Measurements from ENCODE around the gene CA6. TPM values are rescaled to one million over a fixed set of nuclear protein-coding genes. Genes with fewer than 3 reads are reported as not detected.
"Not testable (repeated sequence)": the region's sequence is repeated elsewhere in the genome, so short reads cannot be mapped to it uniquely, and the experiment has no call there.

CA6 gene
- total RNA-seq, 1 donor from 2014 or later = not detected

- Mint-ChIP-seq H3K4me3 (ENCODE audit: low read depth) (no peak overlapping the region), H3K27me3 (peaks cover 6% of the 10 kb centered on the region), H3K27ac (no peak overlapping the region), H3K36me3 (ENCODE audit: insufficient read depth) (peaks cover 3% of the 10 kb centered on the region), H3K9me3 (ENCODE audit: low read depth) (peaks cover 8% of the 10 kb centered on the region), H3K4me1 (ENCODE audit: low read depth) (peaks cover 14% of the 10 kb centered on the region)
- no peak for DNase-seq (ENCODE audit: low spot score, unreplicated experiment)
- no peak for TF ChIP-seq CTCF (IDR thresholded peaks at IDR 0.05; ENCODE audit: unreplicated experiment)
These were observed 34.8 kb upstream of the CA6 start for GRCh38 chr1:8910914-8911313.

- Mint-ChIP-seq H3K4me1 (ENCODE audit: low read depth) (peaks cover 14% of the 10 kb centered on the region), H3K27me3 (peaks cover 6% of the 10 kb centered on the region), H3K36me3 (ENCODE audit: insufficient read depth) (peaks cover 3% of the 10 kb centered on the region), H3K27ac (no peak overlapping the region), H3K9me3 (ENCODE audit: low read depth) (peaks cover 8% of the 10 kb centered on the region), H3K4me3 (ENCODE audit: low read depth) (no peak overlapping the region)
- TF ChIP-seq CTCF (IDR thresholded peaks at IDR 0.05; ENCODE audit: unreplicated experiment) = no peak
- no peak for DNase-seq (ENCODE audit: low spot score, unreplicated experiment)
These were observed 34.0 kb upstream of the CA6 start for GRCh38 chr1:8911416-8912309.

GRCh38 chr1:8913457-8913856 is 32.2 kb upstream of the CA6 start:
- H3K4me1 Mint-ChIP-seq (ENCODE audit: low read depth) = peaks cover 15% of the 10 kb centered on the region
- TF ChIP-seq CTCF (IDR thresholded peaks at IDR 0.05; ENCODE audit: unreplicated experiment) = no peak
- H3K27ac Mint-ChIP-seq = peak overlapping the region; percentile 1
- peaks cover 3% of the 10 kb centered on the region for H3K36me3 Mint-ChIP-seq (ENCODE audit: insufficient read depth)
- no peak overlapping the region for H3K4me3 Mint-ChIP-seq (ENCODE audit: low read depth)
- H3K27me3 Mint-ChIP-seq = peaks cover 6% of the 10 kb centered on the region
- peaks cover 8% of the 10 kb centered on the region for H3K9me3 Mint-ChIP-seq (ENCODE audit: low read depth)
- DNase-seq (ENCODE audit: low spot score, unreplicated experiment) = no peak

GRCh38 chr1:8914466-8914865 is 31.2 kb upstream of the CA6 start:
- no peak for TF ChIP-seq CTCF (IDR thresholded peaks at IDR 0.05; ENCODE audit: unreplicated experiment)
- peaks cover 6% of the 10 kb centered on the region for H3K27me3 Mint-ChIP-seq
- peaks cover 8% of the 10 kb centered on the region for H3K9me3 Mint-ChIP-seq (ENCODE audit: low read depth)
- no peak overlapping the region for H3K27ac Mint-ChIP-seq
- H3K4me1 Mint-ChIP-seq (ENCODE audit: low read depth) = peaks cover 15% of the 10 kb centered on the region
- H3K4me3 Mint-ChIP-seq (ENCODE audit: low read depth) = no peak overlapping the region
- DNase-seq (ENCODE audit: low spot score, unreplicated experiment) = no peak
- H3K36me3 Mint-ChIP-seq (ENCODE audit: insufficient read depth) = peaks cover 3% of the 10 kb centered on the region

- Mint-ChIP-seq H3K36me3 (ENCODE audit: insufficient read depth) (no peaks in the 10 kb centered on the region), H3K4me3 (ENCODE audit: low read depth) (no peak overlapping the region), H3K27ac (no peak overlapping the region), H3K4me1 (ENCODE audit: low read depth) (peaks cover 15% of the 10 kb centered on the region), H3K27me3 (peaks cover 6% of the 10 kb centered on the region), H3K9me3 (ENCODE audit: low read depth) (peaks cover 3% of the 10 kb centered on the region)
- no peak for TF ChIP-seq CTCF (IDR thresholded peaks at IDR 0.05; ENCODE audit: unreplicated experiment)
- no peak for DNase-seq (ENCODE audit: low spot score, unreplicated experiment)
These were observed 30.2 kb upstream of the CA6 start for GRCh38 chr1:8915446-8915845.

- H3K36me3 Mint-ChIP-seq (ENCODE audit: insufficient read depth); H3K4me3 Mint-ChIP-seq (ENCODE audit: low read depth); H3K27ac Mint-ChIP-seq; H3K9me3 Mint-ChIP-seq (ENCODE audit: low read depth); DNase-seq (ENCODE audit: low spot score, unreplicated experiment): not testable (repeated sequence)
- peaks cover 12% of the 10 kb centered on the region for H3K27me3 Mint-ChIP-seq
- H3K4me1 Mint-ChIP-seq (ENCODE audit: low read depth) = peaks cover 15% of the 10 kb centered on the region
These were observed 28.1 kb upstream of the CA6 start for GRCh38 chr1:8917536-8917935.

Data from progenitor cell of endocrine pancreas (in vitro differentiated cells).